ENCODE data around the gene ATF6. TPM values are rescaled to one million over a fixed set of nuclear protein-coding genes. Genes with fewer than 3 reads are reported as not detected.

Gene ATF6
- total RNA-seq, 3 donors from 2014 or later: 31.0 to 56.1 (median 34.1) TPM

- Histone ChIP-seq H3K36me3 (no peaks in the 10 kb centered on the region), H3K4me1 (no peaks in the 10 kb centered on the region), H3K27me3 (no peaks in the 10 kb centered on the region), H3K4me3 (no peak overlapping the region), H3K27ac (peak overlapping the region in 1 of 2 donors; percentile 26), H3K9me3 (no peaks in the 10 kb centered on the region)
- DNase-seq (ENCODE audit: low spot score in 2 of 2): no peak
- TF ChIP-seq CTCF (IDR thresholded peaks at IDR 0.05): no peak
- no peak for TF ChIP-seq POLR2A (IDR thresholded peaks at IDR 0.05)
- no peak for TF ChIP-seq POLR2AphosphoS5 (IDR thresholded peaks at IDR 0.05)
- intact Hi-C loops (cut with DNase I; ENCODE audit: low total_unique reads): no loop called here
These were observed 26.0 kb downstream of the ATF6 start for GRCh38 chr1:161791904-161792655.

GRCh38 chr1:161792740-161793139 is 26.6 kb downstream of the ATF6 start:
- Histone ChIP-seq H3K27ac (peak overlapping the region in 1 of 2 donors; percentile 26), H3K36me3 (no peaks in the 10 kb centered on the region), H3K4me3 (no peak overlapping the region), H3K9me3 (no peaks in the 10 kb centered on the region), H3K4me1 (no peaks in the 10 kb centered on the region), H3K27me3 (no peaks in the 10 kb centered on the region)
- TF ChIP-seq POLR2AphosphoS5 (IDR thresholded peaks at IDR 0.05): no peak
- TF ChIP-seq CTCF (IDR thresholded peaks at IDR 0.05): peak; percentile 12 to 73 (median 72)
- no peak for DNase-seq (ENCODE audit: low spot score in 2 of 2)
- intact Hi-C loops (cut with DNase I; ENCODE audit: low total_unique reads): no loop called here

GRCh38 chr1:161799792-161800191 is 33.7 kb downstream of the ATF6 start:
- Histone ChIP-seq H3K27me3 (no peaks in the 10 kb centered on the region), H3K4me3 (no peak overlapping the region), H3K27ac (no peak overlapping the region), H3K4me1 (peaks cover 0 to 10% of the 10 kb centered on the region in 2 donors), H3K9me3 (no peaks in the 10 kb centered on the region), H3K36me3 (peaks cover 3% of the 10 kb centered on the region)
- no peak for DNase-seq (ENCODE audit: low spot score in 2 of 2)
- intact Hi-C loops (cut with DNase I; ENCODE audit: low total_unique reads): loop anchor here (5.0 kb wide), 1 partner anchor 768 kb away; no protein-coding TSS in a partner anchor
- TF ChIP-seq CTCF (IDR thresholded peaks at IDR 0.05): no peak
- TF ChIP-seq POLR2A (IDR thresholded peaks at IDR 0.05): no peak
- TF ChIP-seq POLR2AphosphoS5 (IDR thresholded peaks at IDR 0.05): no peak

GRCh38 chr1:161801955-161802354 is 35.8 kb downstream of the ATF6 start:
- peaks cover 0 to 10% of the 10 kb centered on the region in 2 donors for H3K4me1 ChIP-seq

More at GRCh38 chr1:161801955-161802354, 35.8 kb downstream of the ATF6 start:
- intact Hi-C loops (cut with DNase I; ENCODE audit: low total_unique reads): loop anchor here (5.0 kb wide), 1 partner anchor 765 kb away; no protein-coding TSS in a partner anchor
- no peaks in the 10 kb centered on the region for H3K27me3 ChIP-seq
- no peaks in the 10 kb centered on the region for H3K9me3 ChIP-seq
- peaks cover 3% of the 10 kb centered on the region for H3K36me3 ChIP-seq
- H3K4me3 ChIP-seq: no peak overlapping the region
- peak in 1 of 2 donors; percentile 43 for DNase-seq (ENCODE audit: low spot score in 2 of 2)
- TF ChIP-seq POLR2A (IDR thresholded peaks at IDR 0.05): no peak
- TF ChIP-seq POLR2AphosphoS5 (IDR thresholded peaks at IDR 0.05): no peak
- no peak for TF ChIP-seq CTCF (IDR thresholded peaks at IDR 0.05)
- H3K27ac ChIP-seq: peak overlapping the region; percentile 27 to 57

Data from breast epithelium (tissue), 4 donors.